NCI-H345 treated with DMSO at 0.1 percent for 48 hours (cell line): ENCODE results near the gene SLC25A21.
"Not testable (repeated sequence)": the region's sequence is repeated elsewhere in the genome, so short reads cannot be mapped to it uniquely, and the experiment has no call there.

Experiments
- DNase-seq: peaks from one replicate; lab custom pipeline; 2025; ENCODE audit not compliant: unreplicated experiment; lab: John Stamatoyannopoulos, UW

SLC25A21 gene

GRCh38 chr14:37187294-37187693 lies 14.9 kb upstream of the SLC25A21 start:
- DNase-seq: no peak

- no peak for DNase-seq
Measured at GRCh38 chr14:37186865-37187264, 14.5 kb upstream of the SLC25A21 start.

GRCh38 chr14:37185670-37186069 lies 13.3 kb upstream of the SLC25A21 start:
- no peak for DNase-seq

GRCh38 chr14:37184520-37184919 lies 12.1 kb upstream of the SLC25A21 start:
- DNase-seq: not testable (repeated sequence)

- no peak for DNase-seq
Measured at GRCh38 chr14:37181441-37181840, 9.0 kb upstream of the SLC25A21 start.

GRCh38 chr14:37180886-37181285 lies 8.5 kb upstream of the SLC25A21 start:
- not testable (repeated sequence) for DNase-seq

- DNase-seq: no peak
Measured at GRCh38 chr14:37179896-37180502, 7.6 kb upstream of the SLC25A21 start.

GRCh38 chr14:37172936-37173614 lies 669 bp upstream of the SLC25A21 start:
- DNase-seq: no peak

- DNase-seq: peak; percentile 87
Measured at GRCh38 chr14:37171678-37172023, 755 bp downstream of the SLC25A21 start.

- no peak for DNase-seq
Measured at GRCh38 chr14:37170993-37171392, 1.4 kb downstream of the SLC25A21 start.

- DNase-seq: no peak
Measured at GRCh38 chr14:37170237-37170636, 2.2 kb downstream of the SLC25A21 start.

- DNase-seq: no peak
Measured at GRCh38 chr14:37168721-37169120, 3.7 kb downstream of the SLC25A21 start.

- no peak for DNase-seq
Measured at GRCh38 chr14:37167151-37168047, 5.0 kb downstream of the SLC25A21 start.

GRCh38 chr14:37165794-37166193 lies 6.6 kb downstream of the SLC25A21 start:
- DNase-seq: no peak

- DNase-seq: not testable (repeated sequence)
Measured at GRCh38 chr14:37162307-37162706, 10.1 kb downstream of the SLC25A21 start.

GRCh38 chr14:37157987-37158386 lies 14.4 kb downstream of the SLC25A21 start:
- DNase-seq: no peak

GRCh38 chr14:37153483-37153882 lies 18.9 kb downstream of the SLC25A21 start:
- no peak for DNase-seq

- DNase-seq: no peak
Measured at GRCh38 chr14:37153005-37153404, 19.4 kb downstream of the SLC25A21 start.

GRCh38 chr14:37150414-37150813 lies 22.0 kb downstream of the SLC25A21 start:
- DNase-seq: peak; percentile 62

- no peak for DNase-seq
Measured at GRCh38 chr14:37147310-37147880, 25.0 kb downstream of the SLC25A21 start.

- not testable (repeated sequence) for DNase-seq
Measured at GRCh38 chr14:37146438-37146837, 26.0 kb downstream of the SLC25A21 start.

- DNase-seq: no peak
Measured at GRCh38 chr14:37145395-37145794, 27.0 kb downstream of the SLC25A21 start.
